Measurements from ENCODE around the gene AKAP6.

Gene AKAP6

DNA sequence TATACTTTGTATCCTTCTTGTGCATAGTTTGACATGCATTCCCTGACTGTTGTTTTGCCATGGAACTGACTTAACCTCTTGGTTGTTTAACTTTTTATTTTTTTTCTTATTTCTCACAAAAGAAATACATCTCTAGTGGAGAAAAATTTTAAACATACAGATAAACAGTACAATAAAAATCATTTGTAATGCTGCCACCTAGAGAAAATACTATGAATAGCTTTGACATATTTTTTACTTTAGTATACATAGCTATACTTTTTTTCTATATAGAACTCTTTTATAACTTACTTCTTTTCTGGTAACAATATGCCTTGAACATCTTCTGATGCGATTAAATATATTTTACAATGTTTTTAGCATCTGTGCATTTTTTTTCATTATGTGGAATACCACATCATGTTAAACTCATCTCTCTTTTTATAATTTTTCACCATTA lies 184.5 kb downstream of the AKAP6 start:
- Mint-ChIP-seq H3K27ac (no peak overlapping the region), H3K9me3 (peaks cover 20% of the 10 kb centered on the region), H3K36me3 (ENCODE audit: low read depth) (peaks cover 8% of the 10 kb centered on the region), H3K4me3 (no peak overlapping the region), H3K4me1 (peaks cover 51% of the 10 kb centered on the region), H3K27me3 (ENCODE audit: low read depth, poor library complexity) (peaks cover 2% of the 10 kb centered on the region)
- DNase-seq = no peak
- TF ChIP-seq CTCF (IDR thresholded peaks at IDR 0.05) = peak; percentile 33

GRCh38 chr14:32514236-32514635 lies 185.1 kb downstream of the AKAP6 start:
- H3K27me3 Mint-ChIP-seq (ENCODE audit: low read depth, poor library complexity) = peaks cover 3% of the 10 kb centered on the region
- peak overlapping the region; percentile 87 for H3K27ac Mint-ChIP-seq
- peaks cover 51% of the 10 kb centered on the region for H3K4me1 Mint-ChIP-seq
- no peak for TF ChIP-seq CTCF (IDR thresholded peaks at IDR 0.05)
- no peak overlapping the region for H3K4me3 Mint-ChIP-seq
- peaks cover 11% of the 10 kb centered on the region for H3K36me3 Mint-ChIP-seq (ENCODE audit: low read depth)
- DNase-seq = no peak
- H3K9me3 Mint-ChIP-seq = peaks cover 26% of the 10 kb centered on the region

GRCh38 chr14:32514681-32515080 lies 185.6 kb downstream of the AKAP6 start:
- TF ChIP-seq CTCF (IDR thresholded peaks at IDR 0.05) = no peak
- DNase-seq = no peak
- Mint-ChIP-seq H3K4me3 (peak overlapping the region; percentile 43), H3K4me1 (peaks cover 48% of the 10 kb centered on the region), H3K9me3 (peaks cover 29% of the 10 kb centered on the region), H3K27me3 (ENCODE audit: low read depth, poor library complexity) (peaks cover 6% of the 10 kb centered on the region), H3K27ac (peak overlapping the region; percentile 87), H3K36me3 (ENCODE audit: low read depth) (peaks cover 11% of the 10 kb centered on the region)

GRCh38 chr14:32524609-32525375 lies 195.7 kb downstream of the AKAP6 start:
- DNase-seq = no peak
- Mint-ChIP-seq H3K4me3 (no peak overlapping the region), H3K9me3 (peaks cover 15% of the 10 kb centered on the region), H3K4me1 (no peaks in the 10 kb centered on the region), H3K36me3 (ENCODE audit: low read depth) (no peaks in the 10 kb centered on the region), H3K27me3 (ENCODE audit: low read depth, poor library complexity) (peaks cover 7% of the 10 kb centered on the region), H3K27ac (no peak overlapping the region)
- TF ChIP-seq CTCF (IDR thresholded peaks at IDR 0.05) = no peak

DNA sequence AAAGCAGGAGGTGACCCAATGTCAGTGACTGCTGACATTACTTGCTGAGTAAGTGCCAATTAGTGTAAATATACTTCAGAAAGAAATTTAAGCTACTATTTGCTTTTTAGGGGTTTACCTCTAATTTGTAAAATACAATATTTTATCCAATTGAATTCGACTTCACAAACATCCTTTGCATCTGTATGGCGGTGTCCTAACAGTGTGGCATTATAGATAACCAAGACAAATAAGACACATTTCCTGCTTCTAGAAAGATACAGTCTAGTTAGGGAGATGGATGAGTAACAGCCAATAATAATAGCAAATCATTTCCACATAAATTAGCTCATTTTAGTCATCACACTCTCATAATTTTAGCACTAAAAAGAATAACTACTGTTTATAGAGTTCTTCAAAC lies 196.5 kb downstream of the AKAP6 start:
- DNase-seq = no peak
- Mint-ChIP-seq H3K9me3 (peaks cover 11% of the 10 kb centered on the region), H3K36me3 (ENCODE audit: low read depth) (no peaks in the 10 kb centered on the region), H3K27me3 (ENCODE audit: low read depth, poor library complexity) (peaks cover 12% of the 10 kb centered on the region), H3K27ac (no peak overlapping the region), H3K4me3 (no peak overlapping the region), H3K4me1 (no peaks in the 10 kb centered on the region)
- TF ChIP-seq CTCF (IDR thresholded peaks at IDR 0.05) = no peak

GRCh38 chr14:32530800-32531199 lies 201.7 kb downstream of the AKAP6 start:
- DNase-seq = no peak
- Mint-ChIP-seq H3K9me3 (no peaks in the 10 kb centered on the region), H3K27ac (no peak overlapping the region), H3K4me1 (no peaks in the 10 kb centered on the region), H3K27me3 (ENCODE audit: low read depth, poor library complexity) (peaks cover 18% of the 10 kb centered on the region), H3K4me3 (no peak overlapping the region), H3K36me3 (ENCODE audit: low read depth) (no peaks in the 10 kb centered on the region)
- TF ChIP-seq CTCF (IDR thresholded peaks at IDR 0.05) = no peak
